Measurements from ENCODE around the gene FAM227B. TPM values are rescaled to one million over a fixed set of nuclear protein-coding genes. Genes with fewer than 3 reads are reported as not detected.

Gene FAM227B
- total RNA-seq, 1 experiment from 2014 or later = 1.9 TPM

GRCh38 chr15:49382394-49382793, 238.2 kb downstream of the FAM227B start:
- TF ChIP-seq CTCF (IDR thresholded peaks at IDR 0.05; ENCODE audit: unreplicated experiment) = no peak
- H3K4me1 Mint-ChIP-seq (ENCODE audit: low read depth, unreplicated experiment) = no peaks in the 10 kb centered on the region
- peaks cover 3% of the 10 kb centered on the region for H3K9me3 Mint-ChIP-seq (ENCODE audit: low read depth, unreplicated experiment)
- no peak overlapping the region for H3K27ac Mint-ChIP-seq (ENCODE audit: unreplicated experiment)
- no peaks in the 10 kb centered on the region for H3K36me3 Mint-ChIP-seq (ENCODE audit: insufficient read depth, unreplicated experiment)
- CTCF ChIA-PET = no interaction called here
- H3K4me3 Mint-ChIP-seq (ENCODE audit: low read depth, unreplicated experiment) = no peak overlapping the region
- no peaks in the 10 kb centered on the region for H3K27me3 Mint-ChIP-seq (ENCODE audit: unreplicated experiment)
- no peak for DNase-seq
- no TSS peak for BruUV-seq (replicated peaks)
- intact Hi-C loops (cut with micrococcal nuclease; ENCODE audit: unreplicated experiment) = no loop called here

DNA sequence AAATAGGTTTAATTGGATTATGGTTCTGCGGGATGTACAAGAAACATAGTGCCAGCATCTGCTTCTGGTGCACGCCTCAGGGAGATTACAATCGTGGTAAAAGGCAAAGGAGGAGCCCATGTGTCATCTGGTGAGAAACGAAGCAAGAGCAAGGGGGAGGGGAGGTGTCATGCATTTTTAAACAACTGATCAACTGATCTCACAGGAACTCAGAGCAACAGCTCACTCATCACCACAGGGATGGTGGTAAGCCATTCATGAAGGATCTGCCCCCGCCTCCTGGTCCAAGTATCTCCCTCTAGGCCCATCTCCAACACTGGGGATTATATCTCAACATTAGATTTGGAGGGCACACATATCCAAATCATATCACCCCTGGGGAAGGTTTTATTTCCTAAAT, 239.7 kb downstream of the FAM227B start:
- no TSS peak for BruUV-seq (replicated peaks)
- DNase-seq = no peak
- Mint-ChIP-seq H3K4me1 (ENCODE audit: low read depth, unreplicated experiment) (no peaks in the 10 kb centered on the region), H3K27ac (ENCODE audit: unreplicated experiment) (no peak overlapping the region), H3K4me3 (ENCODE audit: low read depth, unreplicated experiment) (no peak overlapping the region), H3K27me3 (ENCODE audit: unreplicated experiment) (no peaks in the 10 kb centered on the region), H3K36me3 (ENCODE audit: insufficient read depth, unreplicated experiment) (no peaks in the 10 kb centered on the region), H3K9me3 (ENCODE audit: low read depth, unreplicated experiment) (no peaks in the 10 kb centered on the region)
- intact Hi-C loops (cut with micrococcal nuclease; ENCODE audit: unreplicated experiment) = no loop called here
- no peak for TF ChIP-seq CTCF (IDR thresholded peaks at IDR 0.05; ENCODE audit: unreplicated experiment)
- CTCF ChIA-PET = no interaction called here

DNA sequence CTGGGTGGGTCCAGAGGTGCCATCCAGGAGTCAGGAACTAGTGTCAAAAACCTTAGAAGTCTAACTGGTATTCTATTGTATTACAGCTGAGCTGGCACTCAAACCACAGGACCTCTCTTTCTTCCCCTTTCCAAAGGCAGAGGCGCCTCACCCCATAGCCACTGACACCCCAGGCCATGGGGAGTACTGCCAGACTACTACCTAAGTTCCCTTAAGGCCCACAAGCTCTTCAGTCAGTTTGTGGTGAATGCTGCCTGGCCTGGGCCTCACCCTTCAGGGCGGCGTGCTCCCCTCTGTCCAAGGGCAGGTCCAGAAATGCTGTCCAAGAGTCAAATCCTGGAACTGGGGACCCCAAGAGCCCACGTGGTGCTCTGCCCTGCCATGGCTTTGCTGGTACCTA, 240.6 kb downstream of the FAM227B start:
- no TSS peak for BruUV-seq (replicated peaks)
- H3K4me1 Mint-ChIP-seq (ENCODE audit: low read depth, unreplicated experiment) = no peaks in the 10 kb centered on the region
- no peaks in the 10 kb centered on the region for H3K36me3 Mint-ChIP-seq (ENCODE audit: insufficient read depth, unreplicated experiment)
- no peaks in the 10 kb centered on the region for H3K27me3 Mint-ChIP-seq (ENCODE audit: unreplicated experiment)
- no peak overlapping the region for H3K27ac Mint-ChIP-seq (ENCODE audit: unreplicated experiment)
- DNase-seq = no peak
- H3K9me3 Mint-ChIP-seq (ENCODE audit: low read depth, unreplicated experiment) = no peaks in the 10 kb centered on the region
- TF ChIP-seq CTCF (IDR thresholded peaks at IDR 0.05; ENCODE audit: unreplicated experiment) = no peak
- CTCF ChIA-PET = no interaction called here
- intact Hi-C loops (cut with micrococcal nuclease; ENCODE audit: unreplicated experiment) = no loop called here
- no peak overlapping the region for H3K4me3 Mint-ChIP-seq (ENCODE audit: low read depth, unreplicated experiment)

GRCh38 chr15:49372366-49372765, 248.3 kb downstream of the FAM227B start:
- DNase-seq = no peak
- no peaks in the 10 kb centered on the region for H3K36me3 Mint-ChIP-seq (ENCODE audit: insufficient read depth, unreplicated experiment)
- no peak for TF ChIP-seq CTCF (IDR thresholded peaks at IDR 0.05; ENCODE audit: unreplicated experiment)
- intact Hi-C loops (cut with micrococcal nuclease; ENCODE audit: unreplicated experiment) = no loop called here
- no peak overlapping the region for H3K27ac Mint-ChIP-seq (ENCODE audit: unreplicated experiment)
- H3K9me3 Mint-ChIP-seq (ENCODE audit: low read depth, unreplicated experiment) = no peaks in the 10 kb centered on the region
- CTCF ChIA-PET = interaction anchor here (0.5 kb wide), 1 partner anchor 773 kb away, joined by 4 read pairs; no protein-coding TSS in a partner anchor
- H3K27me3 Mint-ChIP-seq (ENCODE audit: unreplicated experiment) = no peaks in the 10 kb centered on the region
- no peak overlapping the region for H3K4me3 Mint-ChIP-seq (ENCODE audit: low read depth, unreplicated experiment)
- BruUV-seq (replicated peaks) = no TSS peak
- H3K4me1 Mint-ChIP-seq (ENCODE audit: low read depth, unreplicated experiment) = no peaks in the 10 kb centered on the region

All from Calu3 (cell line).